ENCODE measurements around the gene EFCAB11.

DNA sequence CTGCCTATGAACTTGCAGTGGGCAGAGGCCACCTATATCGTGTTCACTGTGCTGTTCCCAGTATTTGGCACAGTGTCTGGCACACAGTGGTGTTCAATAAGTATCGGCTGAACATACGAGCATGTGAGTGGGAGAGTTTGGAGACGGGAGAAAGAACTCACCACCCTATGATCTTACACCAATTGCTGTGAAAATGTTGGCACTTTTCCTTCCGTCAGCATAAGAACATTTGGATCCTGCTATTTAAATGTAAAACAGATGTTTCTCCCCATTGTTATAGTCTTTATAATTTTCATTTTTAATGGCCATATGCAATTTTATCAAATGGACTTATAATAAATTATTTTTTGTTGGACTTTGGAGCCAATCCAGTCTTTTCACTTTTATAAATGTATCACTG lies 144.4 kb downstream of the EFCAB11 start:
- TF ChIP-seq CTCF (IDR thresholded peaks at IDR 0.05) (no peak), POLR2A (IDR thresholded peaks at IDR 0.05) (no peak)

Measured in breast epithelium (tissue), 3 donors.